ACHN (cell line): ENCODE data around the gene SPATA1.
"Not testable (repeated sequence)": the region's sequence is repeated elsewhere in the genome, so short reads cannot be mapped to it uniquely, and the experiment has no call there.

Experiments used
- DNase-seq: peaks from one replicate; pipeline ENCODE4 v3.0.0-alpha.2; 2015
- in situ Hi-C: cut with HindIII; loops from 2 replicates; pipeline ENCODE4 v1.10.0; 2017; ENCODE audit warnings: low sequenced_read_pairs, low pct_ligation_motif_present, low pct_unique_long_range_greater_than_20kb

The SPATA1 gene

GRCh38 chr1:84506729-84507453, 705 bp downstream of the SPATA1 start:
- DNase-seq: no peak
- in situ Hi-C loops: no loop called here

- in situ Hi-C loops, DNase-seq: not testable (repeated sequence)
Observed at GRCh38 chr1:84507887-84508286, 1.7 kb downstream of the SPATA1 start.

- in situ Hi-C loops: no loop called here
- no peak for DNase-seq
Observed at GRCh38 chr1:84508510-84508909, 2.3 kb downstream of the SPATA1 start.

GRCh38 chr1:84509029-84509428, 2.8 kb downstream of the SPATA1 start:
- in situ Hi-C loops: no loop called here
- DNase-seq: no peak

GRCh38 chr1:84510165-84510564, 4.0 kb downstream of the SPATA1 start:
- in situ Hi-C loops: no loop called here
- no peak for DNase-seq

- no peak for DNase-seq
- in situ Hi-C loops: no loop called here
Observed at GRCh38 chr1:84510668-84511067, 4.5 kb downstream of the SPATA1 start.

GRCh38 chr1:84524590-84524989, 18.4 kb downstream of the SPATA1 start:
- in situ Hi-C loops: no loop called here
- no peak for DNase-seq

- in situ Hi-C loops: no loop called here
- no peak for DNase-seq
Observed at GRCh38 chr1:84525779-84526178, 19.6 kb downstream of the SPATA1 start.

- in situ Hi-C loops: no loop called here
- DNase-seq: no peak
Observed at GRCh38 chr1:84538599-84538998, 32.4 kb downstream of the SPATA1 start.

GRCh38 chr1:84539972-84540371, 33.8 kb downstream of the SPATA1 start:
- in situ Hi-C loops: no loop called here
- DNase-seq: no peak

GRCh38 chr1:84540759-84541158, 34.6 kb downstream of the SPATA1 start:
- in situ Hi-C loops: no loop called here
- no peak for DNase-seq

GRCh38 chr1:84541679-84542078, 35.5 kb downstream of the SPATA1 start:
- in situ Hi-C loops: no loop called here
- DNase-seq: peak; percentile 1

GRCh38 chr1:84550826-84551225, 44.6 kb downstream of the SPATA1 start:
- DNase-seq: no peak

GRCh38 chr1:84569216-84569615, 63.0 kb downstream of the SPATA1 start:
- DNase-seq: no peak
- in situ Hi-C loops: no loop called here

More at GRCh38 chr1:84550826-84551225, 44.6 kb downstream of the SPATA1 start:
- in situ Hi-C loops: no loop called here

- in situ Hi-C loops: no loop called here
- no peak for DNase-seq
Observed at GRCh38 chr1:84570436-84571149, 64.4 kb downstream of the SPATA1 start.

GRCh38 chr1:84571150-84571535, 65.0 kb downstream of the SPATA1 start:
- DNase-seq: no peak
- in situ Hi-C loops: no loop called here

- in situ Hi-C loops: no loop called here
- DNase-seq: peak; percentile 20
Observed at GRCh38 chr1:84573481-84573966, 67.3 kb downstream of the SPATA1 start.

- in situ Hi-C loops: no loop called here
- peak; percentile 77 for DNase-seq
Observed at GRCh38 chr1:84573967-84574842, 68.0 kb downstream of the SPATA1 start, which contains the start of gene CTBS. Gene CTBS (minus strand): TSS chr1:84574440. CDS start chr1:84574415, 25 bp downstream.

GRCh38 chr1:84574936-84575335, 68.8 kb downstream of the SPATA1 start:
- in situ Hi-C loops: no loop called here
- DNase-seq: no peak
